A673 (cell line): ENCODE data around the gene GBGT1. TPM values are rescaled to one million over a fixed set of nuclear protein-coding genes. Genes with fewer than 3 reads are reported as not detected.

Experiments
- BruUV-seq: library from RNA; stranded (reverse); fragments of 400-500 nt; replicated peaks from 2 replicates; lab custom pipeline; 2021; lab: Mats Ljungman, UMichigan
- CTCF ChIA-PET: fragments of 300-600 bp; sonication (Branson Sonifier 250); formaldehyde crosslinking; loops from one replicate; lab custom pipeline; 2022; ENCODE audit warnings: antibody characterized with exemption; lab: Charles Lee
- POLR2A ChIA-PET: fragments of 300-600 bp; sonication (Branson Sonifier 250); formaldehyde crosslinking; loops from one replicate; lab custom pipeline; 2022; ENCODE audit warnings: antibody characterized with exemption; ENCODE audit not compliant: low non-redundant PET; lab: Charles Lee
- DNase-seq: peaks from one replicate; pipeline ENCODE4 v3.0.0-alpha.2; 2015; ENCODE audit warnings: low spot score
- H3K27ac ChIP-seq: fragments of 200-600 bp; sonication (generic); 2 replicates; pipeline ENCODE4 v1.5.1; 2016; ENCODE audit warnings: mixed run types, low read depth, mild to moderate bottlenecking, mixed read lengths, antibody characterized with exemption, low read length; ENCODE audit not compliant: poor library complexity, severe bottlenecking
- H3K27me3 ChIP-seq: fragments of 200-600 bp; sonication (generic); replicated peaks from 2 replicates; pipeline ENCODE4 v1.6.1; 2017; ENCODE audit warnings: mixed run types, low read depth, mild to moderate bottlenecking, mixed read lengths, antibody characterized with exemption, low read length; ENCODE audit not compliant: insufficient read depth, poor library complexity
- H3K36me3 ChIP-seq: fragments of 200-600 bp; sonication (generic); 2 replicates; pipeline ENCODE4 v1.6.1; 2016; ENCODE audit warnings: mixed run types, mild to moderate bottlenecking, mixed read lengths, antibody characterized with exemption, low read length; ENCODE audit not compliant: insufficient read depth, poor library complexity, severe bottlenecking
- H3K4me1 ChIP-seq: fragments of 200-600 bp; sonication (generic); 2 replicates; pipeline ENCODE4 v1.6.1; 2017; ENCODE audit warnings: mixed run types, mild to moderate bottlenecking, mixed read lengths, antibody characterized with exemption, low read length; ENCODE audit not compliant: insufficient read depth, poor library complexity, severe bottlenecking
- H3K4me3 ChIP-seq: fragments of 200-600 bp; sonication (generic); 2 replicates; pipeline ENCODE4 v1.5.1; 2016; ENCODE audit warnings: low read depth, mixed run types, mild to moderate bottlenecking, mixed read lengths, low read length; ENCODE audit not compliant: poor library complexity, severe bottlenecking
- H3K9me3 ChIP-seq: fragments of 200-600 bp; sonication (generic); 2 replicates; pipeline ENCODE4 v1.6.1; 2016; ENCODE audit warnings: mixed run types, low read depth, mild to moderate bottlenecking, mixed read lengths, antibody characterized with exemption, low read length; ENCODE audit not compliant: poor library complexity, severe bottlenecking
- CTCF ChIP-seq: fragments of 300-800, 200-600 bp; sonication (generic); conservative IDR thresholded peaks from 2 replicates; pipeline ENCODE4 v1.5.1; 2017; ENCODE audit warnings: low read depth, mild to moderate bottlenecking, antibody characterized with exemption, low read length, moderate library complexity, mixed read lengths
- EZH2 ChIP-seq: fragments of 200-600 bp; sonication (generic); IDR thresholded peaks from 2 replicates; pipeline ENCODE4 v1.6.1; 2017; ENCODE audit warnings: borderline replicate concordance, low read depth, mild to moderate bottlenecking, mixed read lengths, antibody characterized with exemption, low read length; ENCODE audit not compliant: poor library complexity, severe bottlenecking
- intact Hi-C: fragments of 100-400 bp; cut with micrococcal nuclease; formaldehyde crosslinking; loops from one replicate; pipeline ENCODE4 v1.10.0; 2022; ENCODE audit not compliant: unreplicated experiment
- total RNA-seq: library from RNA; stranded (reverse); gene quantifications from 2 replicates; pipeline ENCODE4 v1.2.3, GENCODE V29; 2021

Gene GBGT1
- total RNA-seq, 1 experiment from 2014 or later: 1.8 TPM

GRCh38 chr9:133161547-133161950 is 2.2 kb downstream of the GBGT1 start:
- TF ChIP-seq CTCF (no peak), EZH2 (no peak)
- DNase-seq: no peak
- no peak overlapping the region for H3K27ac ChIP-seq
- ChIA-PET CTCF (interaction anchor here (0.6 kb wide), 1 partner anchor 27 kb away, joined by 8 read pairs; no protein-coding TSS in a partner anchor), POLR2A (no interaction called here)
- no peaks in the 10 kb centered on the region for H3K9me3 ChIP-seq
- BruUV-seq: no TSS peak
- no peak overlapping the region for H3K4me3 ChIP-seq
- no peaks in the 10 kb centered on the region for H3K27me3 ChIP-seq
- H3K4me1 ChIP-seq: no peaks in the 10 kb centered on the region
- H3K36me3 ChIP-seq: no peaks in the 10 kb centered on the region
- intact Hi-C loops: no loop called here

- TF ChIP-seq EZH2 (no peak), CTCF (peak; percentile 68)
- Histone ChIP-seq H3K27ac (no peak overlapping the region), H3K4me1 (no peaks in the 10 kb centered on the region), H3K4me3 (no peak overlapping the region), H3K27me3 (no peaks in the 10 kb centered on the region), H3K36me3 (no peaks in the 10 kb centered on the region), H3K9me3 (no peaks in the 10 kb centered on the region)
- DNase-seq: peak; percentile 62
- CTCF ChIA-PET: interaction anchor here (0.6 to 0.7 kb wide), 2 partner anchors 11 to 28 kb away, joined by 7 to 8 read pairs; no protein-coding TSS in a partner anchor
- intact Hi-C loops: no loop called here
- no TSS peak for BruUV-seq
- POLR2A ChIA-PET: no interaction called here
Observed at GRCh38 chr9:133160742-133161546, 2.8 kb downstream of the GBGT1 start.

- no TSS peak for BruUV-seq
- POLR2A ChIA-PET: no interaction called here
- no peak overlapping the region for H3K4me3 ChIP-seq
- DNase-seq: no peak
- no peaks in the 10 kb centered on the region for H3K36me3 ChIP-seq
- no peak overlapping the region for H3K27ac ChIP-seq
- TF ChIP-seq EZH2 (no peak), CTCF (no peak)
- H3K4me1 ChIP-seq: no peaks in the 10 kb centered on the region
- no peaks in the 10 kb centered on the region for H3K27me3 ChIP-seq
- CTCF ChIA-PET: no interaction called here
- intact Hi-C loops: no loop called here
- no peaks in the 10 kb centered on the region for H3K9me3 ChIP-seq
Observed at GRCh38 chr9:133158695-133159094, 5.0 kb downstream of the GBGT1 start.
